Activated CD4-positive, alpha-beta T cell treated with anti-CD3 and anti-CD28 coated beads for 36 hours (primary cell): Measurements from ENCODE around the gene RPS6KA5. TPM values are rescaled to one million over a fixed set of nuclear protein-coding genes. Genes with fewer than 3 reads are reported as not detected.

Source experiments
- ATAC-seq: fragments of 200-7000 bp; cut with Tn5 transposase; one replicate; pipeline ENCODE4 v1.10.0; 2021; ENCODE audit warnings: mild to moderate bottlenecking, moderate library complexity
- CTCF ChIA-PET: fragments of 350-600 bp; sonication (Branson Sonifier 250); formaldehyde crosslinking; loops from one replicate; lab custom pipeline; 2021; ENCODE audit warnings: antibody characterized with exemption; lab: Charles Lee
- POLR2A ChIA-PET: fragments of 350-600 bp; sonication (Branson Sonifier 250); formaldehyde crosslinking; loops from one replicate; lab custom pipeline; 2021; ENCODE audit warnings: antibody characterized with exemption, inconsistent platforms; lab: Charles Lee
- DNase-seq: peaks from one replicate; pipeline ENCODE4 v3.0.0-alpha.2; 2020
- H3K27ac Mint-ChIP-seq: one replicate; pipeline ENCODE4 v1.8.0; 2021; ENCODE audit warnings: mixed read lengths
- H3K27me3 Mint-ChIP-seq: one replicate; pipeline ENCODE4 v1.8.0; 2021; ENCODE audit warnings: mixed read lengths
- H3K36me3 Mint-ChIP-seq: one replicate; pipeline ENCODE4 v1.8.0; 2021; ENCODE audit warnings: low read depth, mixed read lengths
- H3K4me1 Mint-ChIP-seq: one replicate; pipeline ENCODE4 v1.8.0; 2021; ENCODE audit warnings: mixed read lengths
- H3K4me3 Mint-ChIP-seq: one replicate; pipeline ENCODE4 v1.8.0; 2021; ENCODE audit warnings: mild to moderate bottlenecking, moderate library complexity, mixed read lengths
- H3K9me3 Mint-ChIP-seq: one replicate; pipeline ENCODE4 v1.8.0; 2021; ENCODE audit warnings: low read depth, mixed read lengths
- intact Hi-C, 2 experiments: fragments of 100-400 bp; cut with DNase I in 1 of 2; cut with micrococcal nuclease in 1 of 2; formaldehyde crosslinking; loops; one replicate each; pipeline versions ENCODE4 v1.14.2 to v1.15.1; 2022 to 2024; cut with DNase I, micrococcal nuclease
- total RNA-seq, 2 experiments: library from RNA; stranded (reverse); gene quantifications; one replicate each; pipeline ENCODE4 v1.2.3, GENCODE V29; 2021

RPS6KA5 gene
- total RNA-seq, 2 experiments from 2014 or later: 11.9 to 13.8 TPM

- Mint-ChIP-seq H3K4me1 (peaks cover 12% of the 10 kb centered on the region), H3K36me3 (peaks cover 16% of the 10 kb centered on the region), H3K27ac (no peak overlapping the region), H3K9me3 (no peaks in the 10 kb centered on the region), H3K27me3 (no peaks in the 10 kb centered on the region), H3K4me3 (no peak overlapping the region)
- intact Hi-C loops: loop anchor here in 1 of 2 experiments (10.0 kb wide), 1 partner anchor 134 kb away; no protein-coding TSS in a partner anchor
- ATAC-seq (no peak), DNase-seq (no peak)
- CTCF ChIA-PET: interaction anchor here (2.2 to 6.1 kb wide), 3 partner anchors 11 to 273 kb away, joined by 8 to 198 read pairs (median 50); no protein-coding TSS in a partner anchor
- POLR2A ChIA-PET: no interaction called here
Measured at GRCh38 chr14:90900476-90901083, 159.9 kb downstream of the RPS6KA5 start.

DNA sequence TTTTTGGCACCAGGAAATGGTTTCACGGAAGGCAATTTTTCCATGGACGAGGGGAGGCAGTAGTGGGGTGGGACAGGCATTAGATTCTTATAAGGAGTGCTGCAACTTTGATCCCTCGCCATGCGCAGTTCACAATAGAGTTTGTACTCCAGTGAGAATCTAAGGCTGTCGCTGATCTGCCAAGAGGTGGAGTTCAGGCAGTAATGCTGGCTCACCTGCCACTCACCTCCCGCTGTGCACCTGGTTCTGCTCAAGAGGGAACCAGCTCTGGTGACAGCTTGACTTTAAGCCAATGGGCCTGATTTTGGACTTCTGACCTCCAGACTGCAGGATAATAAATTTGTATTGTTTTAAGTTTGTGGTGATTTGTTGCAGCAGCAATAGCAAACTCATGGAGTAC lies 163.4 kb downstream of the RPS6KA5 start:
- no peaks in the 10 kb centered on the region for H3K9me3 Mint-ChIP-seq
- H3K27me3 Mint-ChIP-seq: no peaks in the 10 kb centered on the region
- H3K36me3 Mint-ChIP-seq: peaks cover 24% of the 10 kb centered on the region
- CTCF ChIA-PET: interaction anchor here (0.6 kb wide), 1 partner anchor 393 kb away, joined by 3 read pairs; no protein-coding TSS in a partner anchor
- POLR2A ChIA-PET: no interaction called here
- intact Hi-C loops: no loop called here
- no peak overlapping the region for H3K27ac Mint-ChIP-seq
- DNase-seq: no peak
- no peaks in the 10 kb centered on the region for H3K4me1 Mint-ChIP-seq
- no peak overlapping the region for H3K4me3 Mint-ChIP-seq
- ATAC-seq: no peak

- DNase-seq (no peak), ATAC-seq (no peak)
- no peaks in the 10 kb centered on the region for H3K27me3 Mint-ChIP-seq
- H3K4me1 Mint-ChIP-seq: no peaks in the 10 kb centered on the region
- no peaks in the 10 kb centered on the region for H3K9me3 Mint-ChIP-seq
- no peak overlapping the region for H3K27ac Mint-ChIP-seq
- H3K36me3 Mint-ChIP-seq: peaks cover 20% of the 10 kb centered on the region
- ChIA-PET POLR2A (interaction anchor here (0.6 kb wide), 1 partner anchor 333 kb away, joined by 3 read pairs; no protein-coding TSS in a partner anchor), CTCF (interaction anchor here (1.0 to 3.1 kb wide), 6 partner anchors 8 to 283 kb away, joined by 3 to 15 read pairs (median 6); no protein-coding TSS in a partner anchor)
- intact Hi-C loops: no loop called here
- no peak overlapping the region for H3K4me3 Mint-ChIP-seq
Measured at GRCh38 chr14:90894241-90894640, 166.2 kb downstream of the RPS6KA5 start.

- CTCF ChIA-PET: interaction anchor here (1.0 to 3.1 kb wide), 5 partner anchors 9 to 284 kb away, joined by 3 to 15 read pairs (median 6); no protein-coding TSS in a partner anchor
- no peak overlapping the region for H3K27ac Mint-ChIP-seq
- peaks cover 16% of the 10 kb centered on the region for H3K36me3 Mint-ChIP-seq
- DNase-seq (no peak), ATAC-seq (no peak)
- H3K4me3 Mint-ChIP-seq: no peak overlapping the region
- H3K4me1 Mint-ChIP-seq: no peaks in the 10 kb centered on the region
- POLR2A ChIA-PET: interaction anchor here (0.6 kb wide), 1 partner anchor 334 kb away, joined by 3 read pairs; no protein-coding TSS in a partner anchor
- intact Hi-C loops: no loop called here
- no peaks in the 10 kb centered on the region for H3K9me3 Mint-ChIP-seq
- H3K27me3 Mint-ChIP-seq: no peaks in the 10 kb centered on the region
Measured at GRCh38 chr14:90893510-90893909, 166.9 kb downstream of the RPS6KA5 start.

DNA sequence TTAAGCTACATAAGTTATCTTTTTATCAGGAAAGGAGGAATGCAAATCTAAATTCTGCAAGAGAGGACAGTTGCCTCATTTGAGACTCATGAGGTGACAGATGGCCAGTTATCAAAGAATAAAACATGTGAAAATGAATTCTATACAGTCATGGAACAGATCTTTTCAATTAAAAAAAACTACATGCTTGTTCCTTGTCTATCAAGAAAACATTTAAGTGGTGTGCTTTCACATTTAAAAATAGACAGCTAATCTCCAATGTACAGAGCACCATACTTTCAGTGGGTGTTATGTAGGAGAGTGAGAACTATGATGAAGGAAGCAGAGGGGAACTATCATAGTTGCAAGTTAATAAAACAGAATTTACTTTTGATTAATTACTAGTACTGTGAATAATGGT lies 167.5 kb downstream of the RPS6KA5 start:
- no peak for DNase-seq

DNA sequence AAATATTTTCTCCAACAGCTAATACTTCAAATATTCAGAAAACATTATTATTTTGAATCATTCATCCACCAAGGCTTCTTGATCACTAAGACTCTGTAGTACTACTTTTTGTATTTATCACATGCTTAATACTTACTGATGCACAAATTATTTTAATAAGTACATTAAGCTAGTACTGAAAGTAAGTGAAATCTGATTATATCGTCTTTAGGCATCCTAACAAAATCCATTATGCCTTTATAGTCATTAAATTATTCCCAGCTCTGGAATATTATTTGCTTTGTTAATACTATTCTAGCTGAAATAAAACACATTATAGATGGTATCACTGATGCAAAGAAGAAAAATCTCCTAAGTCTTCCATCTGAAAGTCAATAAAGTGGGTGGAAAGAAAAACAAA lies 169.1 kb downstream of the RPS6KA5 start:
- Mint-ChIP-seq H3K27ac (no peak overlapping the region), H3K4me1 (no peaks in the 10 kb centered on the region), H3K9me3 (no peaks in the 10 kb centered on the region), H3K27me3 (no peaks in the 10 kb centered on the region), H3K36me3 (peaks cover 17% of the 10 kb centered on the region), H3K4me3 (no peak overlapping the region)
- ATAC-seq: no peak
- POLR2A ChIA-PET: no interaction called here
- DNase-seq: no peak
- CTCF ChIA-PET: interaction anchor here (0.7 to 6.0 kb wide), 4 partner anchors 11 to 1066 kb away, joined by 3 to 50 read pairs (median 3); no protein-coding TSS in a partner anchor
- intact Hi-C loops: no loop called here

More for the DNA sequence above, 167.5 kb downstream of the RPS6KA5 start:
- H3K9me3 Mint-ChIP-seq: no peaks in the 10 kb centered on the region
- no peak for ATAC-seq
- no peak overlapping the region for H3K4me3 Mint-ChIP-seq
- peaks cover 16% of the 10 kb centered on the region for H3K36me3 Mint-ChIP-seq
- intact Hi-C loops: no loop called here
- H3K27me3 Mint-ChIP-seq: no peaks in the 10 kb centered on the region
- H3K4me1 Mint-ChIP-seq: no peaks in the 10 kb centered on the region
- POLR2A ChIA-PET: no interaction called here
- CTCF ChIA-PET: interaction anchor here (2.2 to 3.1 kb wide), 3 partner anchors 10 to 284 kb away, joined by 5 to 15 read pairs (median 9); no protein-coding TSS in a partner anchor
- H3K27ac Mint-ChIP-seq: no peak overlapping the region

DNA sequence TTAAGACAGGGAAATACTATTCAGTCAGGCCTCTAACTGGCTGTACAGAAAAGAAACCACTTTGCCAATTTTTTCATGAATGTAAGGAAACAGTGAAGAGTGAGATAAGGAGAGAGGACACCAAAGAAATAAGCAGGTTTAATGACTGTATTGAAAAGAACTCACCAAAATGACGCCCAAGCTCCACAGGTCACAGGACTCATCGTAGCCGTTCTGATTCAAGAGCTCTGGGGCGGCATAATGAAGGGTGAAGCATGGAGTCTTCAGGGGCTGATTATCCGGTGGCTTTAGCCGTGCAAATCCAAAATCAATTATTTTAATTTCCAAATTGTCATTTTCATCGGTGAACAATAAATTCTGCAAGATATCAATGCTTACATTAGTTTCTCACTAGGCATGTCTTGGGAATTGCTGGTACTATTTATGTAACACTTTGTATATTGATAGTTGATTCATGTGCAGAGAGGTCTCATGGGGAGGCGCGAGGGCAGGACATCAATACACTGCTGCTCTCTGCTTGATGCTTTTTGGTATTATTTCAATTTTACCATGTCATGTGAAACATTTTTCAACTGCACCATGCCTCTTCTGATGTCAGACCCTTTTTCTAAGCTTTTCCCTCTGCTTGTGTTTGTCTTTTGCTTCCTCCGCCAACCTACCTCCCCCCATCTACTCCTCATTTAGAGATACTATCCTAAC lies 170.0 kb downstream of the RPS6KA5 start:
- Mint-ChIP-seq H3K4me3 (no peak overlapping the region), H3K9me3 (no peaks in the 10 kb centered on the region), H3K4me1 (no peaks in the 10 kb centered on the region), H3K27ac (no peak overlapping the region), H3K27me3 (no peaks in the 10 kb centered on the region), H3K36me3 (peaks cover 18% of the 10 kb centered on the region)
- DNase-seq: no peak
- CTCF ChIA-PET: interaction anchor here (0.6 to 6.0 kb wide), 4 partner anchors 12 to 850 kb away, joined by 3 to 50 read pairs (median 7); no protein-coding TSS in a partner anchor
- ATAC-seq: no peak
- POLR2A ChIA-PET: interaction anchor here (0.5 kb wide), 1 partner anchor 216 kb away, joined by 7 read pairs; no protein-coding TSS in a partner anchor
- intact Hi-C loops: no loop called here

DNA sequence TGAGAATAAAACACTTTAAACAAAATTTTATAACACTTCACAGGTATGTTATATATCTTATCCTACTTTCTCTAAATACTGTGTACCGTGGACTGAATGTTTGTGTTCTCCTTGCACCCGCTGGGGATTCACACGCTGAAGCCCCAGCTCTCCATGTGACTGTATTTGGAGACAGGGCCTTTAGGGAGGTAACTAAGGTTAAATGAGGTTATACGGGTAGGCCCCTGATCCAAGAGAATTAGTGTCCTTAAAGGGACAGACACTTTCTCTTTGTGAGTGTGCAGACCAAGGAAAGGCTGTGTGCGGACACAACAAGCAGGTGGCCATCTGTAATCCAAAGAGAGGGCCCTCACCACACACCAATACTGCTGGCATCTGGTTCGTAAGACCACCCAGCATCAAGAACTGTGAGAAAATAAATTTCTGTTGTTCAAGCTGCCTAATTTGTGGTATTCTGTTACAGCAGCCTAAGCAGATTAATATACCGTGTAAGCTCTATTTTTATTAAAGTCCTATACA lies 174.1 kb downstream of the RPS6KA5 start:
- H3K4me3 Mint-ChIP-seq: no peak overlapping the region
- DNase-seq (no peak), ATAC-seq (no peak)
- H3K27ac Mint-ChIP-seq: no peak overlapping the region
- peaks cover 6% of the 10 kb centered on the region for H3K9me3 Mint-ChIP-seq
- H3K4me1 Mint-ChIP-seq: no peaks in the 10 kb centered on the region
- POLR2A ChIA-PET: no interaction called here
- H3K27me3 Mint-ChIP-seq: no peaks in the 10 kb centered on the region
- intact Hi-C loops: no loop called here
- CTCF ChIA-PET: interaction anchor here (0.7 to 6.0 kb wide), 2 partner anchors 16 to 276 kb away, joined by 3 to 50 read pairs; no protein-coding TSS in a partner anchor
- peaks cover 20% of the 10 kb centered on the region for H3K36me3 Mint-ChIP-seq

- Mint-ChIP-seq H3K4me3 (no peak overlapping the region), H3K27me3 (no peaks in the 10 kb centered on the region), H3K36me3 (peaks cover 22% of the 10 kb centered on the region), H3K4me1 (no peaks in the 10 kb centered on the region), H3K9me3 (peaks cover 6% of the 10 kb centered on the region), H3K27ac (no peak overlapping the region)
- CTCF ChIA-PET: no interaction called here
- DNase-seq (no peak), ATAC-seq (no peak)
- intact Hi-C loops: no loop called here
- POLR2A ChIA-PET: no interaction called here
Measured at GRCh38 chr14:90883782-90884181, 176.7 kb downstream of the RPS6KA5 start.

DNA sequence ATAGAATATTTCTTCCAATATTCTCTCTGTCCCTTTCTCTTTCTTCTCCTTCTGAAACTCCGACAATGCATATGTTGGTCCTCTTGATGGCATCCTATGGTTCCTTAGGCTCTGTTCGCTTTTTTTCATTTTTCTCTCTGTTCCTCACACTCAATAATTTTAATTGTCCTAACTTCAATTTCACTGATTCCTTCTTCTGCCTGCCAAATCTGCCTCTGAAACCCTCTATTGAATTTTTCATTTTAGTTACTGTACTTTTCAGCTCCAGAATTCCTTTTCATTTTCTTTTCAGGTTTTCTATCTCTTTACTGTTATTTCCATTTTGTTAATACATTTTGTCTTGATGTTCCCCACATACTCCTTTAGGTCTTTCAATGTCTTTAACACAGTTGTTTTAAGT lies 177.2 kb downstream of the RPS6KA5 start:
- DNase-seq: no peak
- H3K4me3 Mint-ChIP-seq: no peak overlapping the region
- intact Hi-C loops: no loop called here
- ChIA-PET CTCF (no interaction called here), POLR2A (no interaction called here)
- H3K4me1 Mint-ChIP-seq: no peaks in the 10 kb centered on the region
- no peak overlapping the region for H3K27ac Mint-ChIP-seq
- H3K27me3 Mint-ChIP-seq: no peaks in the 10 kb centered on the region
- H3K9me3 Mint-ChIP-seq: peaks cover 6% of the 10 kb centered on the region
- H3K36me3 Mint-ChIP-seq: peaks cover 18% of the 10 kb centered on the region
- ATAC-seq: no peak

GRCh38 chr14:90880282-90880681 lies 180.2 kb downstream of the RPS6KA5 start:
- intact Hi-C loops: no loop called here
- peaks cover 6% of the 10 kb centered on the region for H3K9me3 Mint-ChIP-seq
- no peaks in the 10 kb centered on the region for H3K4me1 Mint-ChIP-seq
- no peak overlapping the region for H3K4me3 Mint-ChIP-seq
- no peak overlapping the region for H3K27ac Mint-ChIP-seq
- ChIA-PET CTCF (no interaction called here), POLR2A (no interaction called here)
- H3K27me3 Mint-ChIP-seq: no peaks in the 10 kb centered on the region
- no peak for ATAC-seq
- DNase-seq: no peak
- peaks cover 26% of the 10 kb centered on the region for H3K36me3 Mint-ChIP-seq
